Measurements from ENCODE around the gene BCAR1. TPM values are rescaled to one million over a fixed set of nuclear protein-coding genes. Genes with fewer than 3 reads are reported as not detected.

The BCAR1 gene
- total and polyA plus RNA-seq, 10 of the 15 experiments (the other 5 are each of a cell fraction or from before 2014, with no cell fraction given) = 0.13 to 14.1 (median 2.8) TPM; not detected in 1

- H3K9me3 ChIP-seq (replicated peaks; ENCODE audit: control insufficient read depth, insufficient read depth, low read length) = no peaks in the 10 kb centered on the region
- no peaks in the 10 kb centered on the region for H4K20me1 ChIP-seq (ENCODE audit: control insufficient read depth, insufficient read depth)
- intact Hi-C loops (cut with micrococcal nuclease; ENCODE audit: unreplicated experiment) (loop anchor here (2.0 kb wide), 1 partner anchor 17 kb away; no protein-coding TSS in a partner anchor), in situ Hi-C loops (cut with MboI) (loop anchor here (5.0 kb wide), 1 partner anchor 183 kb away; no protein-coding TSS in a partner anchor)
- TF ChIP-seq BACH1 (IDR thresholded peaks at IDR 0.05; ENCODE audit: borderline replicate concordance) = no peak
- TF ChIP-seq ZNF207 (IDR thresholded peaks at IDR 0.05; ENCODE audit: borderline replicate concordance) = no peak
- TF ChIP-seq POU2F2 (IDR thresholded peaks at IDR 0.05; ENCODE audit: borderline replicate concordance, low read depth, low read length) = no peak
- TF ChIP-seq CBX5 (IDR thresholded peaks at IDR 0.05; ENCODE audit: low read depth) = no peak
- no peak for TF ChIP-seq TCF12 (IDR thresholded peaks at IDR 0.05; ENCODE audit: low read depth, low read length)
- TF ChIP-seq TCF3 (IDR thresholded peaks at IDR 0.05; ENCODE audit: borderline replicate concordance, insufficient read depth, low read depth, low read length) = no peak
- no peak for TF ChIP-seq MYC (IDR thresholded peaks at IDR 0.05; ENCODE audit: insufficient read depth, insufficient read length, insufficient replicate concordance, low read length, severe bottlenecking)
- TF ChIP-seq SREBF2 (IDR thresholded peaks at IDR 0.05; ENCODE audit: low read length) = no peak
- no peak for TF ChIP-seq HCFC1 (IDR thresholded peaks at IDR 0.05; ENCODE audit: low read length)
- TF ChIP-seq SMAD1 (IDR thresholded peaks at IDR 0.05; ENCODE audit: low read depth, partially characterized antibody) = no peak
- TF ChIP-seq ATF7 (IDR thresholded peaks at IDR 0.05; ENCODE audit: low read depth) = no peak
- no peak for TF ChIP-seq SMC3 (IDR thresholded peaks at IDR 0.05; ENCODE audit: borderline replicate concordance, low read length)
- no peak for TF ChIP-seq NBN (IDR thresholded peaks at IDR 0.05)
- no peak for TF ChIP-seq JUND (IDR thresholded peaks at IDR 0.05; ENCODE audit: low read depth, low read length)
- no peak for TF ChIP-seq CREM (IDR thresholded peaks at IDR 0.05; ENCODE audit: low read depth)
- no peak for TF ChIP-seq ASH2L (IDR thresholded peaks at IDR 0.05; ENCODE audit: borderline replicate concordance, low read depth)
- TF ChIP-seq RAD51 (IDR thresholded peaks at IDR 0.05) = no peak
- TF ChIP-seq KLF5 (IDR thresholded peaks at IDR 0.05; ENCODE audit: partially characterized antibody) = no peak
- TF ChIP-seq CEBPZ (IDR thresholded peaks at IDR 0.05; ENCODE audit: low read depth, low read length) = no peak
- TF ChIP-seq POLR2A (IDR thresholded peaks at IDR 0.05; ENCODE audit: low read depth, low read length) = no peak
- BruUV-seq (replicated peaks) = no TSS peak
- no peaks in the 10 kb centered on the region for H3K79me2 ChIP-seq (ENCODE audit: control insufficient read depth, insufficient read depth, low read length)
- DNase-seq (ENCODE audit: low read depth, low spot score) = no peak
- H2AFZ ChIP-seq (ENCODE audit: control insufficient read depth, low read depth, low read length) = no peak overlapping the region
- POLR2A ChIA-PET = no interaction called here
- ATAC-seq = no peak
- no peak for FAIRE-seq
- H3K4me2 ChIP-seq (ENCODE audit: control insufficient read depth, insufficient read depth) = no peak overlapping the region
- H3K9ac ChIP-seq (ENCODE audit: control insufficient read depth, insufficient read depth, low read length) = no peak overlapping the region
- WGBS (ENCODE audit: insufficient coverage, insufficient replicate concordance, low lambda C conversion rate, missing lambda C conversion rate) = 60% methylated on average over 12 of the region's 13 CpGs
- RAD21 ChIA-PET (ENCODE audit: unreplicated experiment) = interaction anchor here (0.9 kb wide), 1 partner anchor 18 kb away, joined by 3 read pairs; no protein-coding TSS in a partner anchor
- H3K27me3 ChIP-seq (replicated peaks in 1 of 2; ENCODE audit: control insufficient read depth in 2 of 2, insufficient read depth in 2 of 2, low read length in 1 of 2) = no peaks in the 10 kb centered on the region
- peaks cover 8% of the 10 kb centered on the region for H3K4me1 ChIP-seq (ENCODE audit: control insufficient read depth, insufficient read depth, low read length)
- H3K36me3 ChIP-seq (ENCODE audit: control insufficient read depth in 2 of 2, insufficient read depth in 2 of 2, low read length in 1 of 2) = no peaks in the 10 kb centered on the region
- H3K27ac ChIP-seq (ENCODE audit: control insufficient read depth, insufficient read depth) = no peak overlapping the region
- CTCF ChIA-PET = interaction anchor here (1.1 to 7.9 kb wide), 2 partner anchors 179 to 261 kb away, joined by 3 to 170 read pairs; no protein-coding TSS in a partner anchor
- SMC1A ChIA-PET (ENCODE audit: uncharacterized antibody, unreplicated experiment) = interaction anchor here (0.7 to 1.3 kb wide), 2 partner anchors 16 to 198 kb away, joined by 3 to 4 read pairs; no protein-coding TSS in a partner anchor
- no peak overlapping the region for H3K4me3 ChIP-seq
Measured at GRCh38 chr16:75203667-75204409, 47.6 kb downstream of the BCAR1 start.
